ENCODE results near the gene UPK1A.
"Not testable (repeated sequence)": the region's sequence is repeated elsewhere in the genome, so short reads cannot be mapped to it uniquely, and the experiment has no call there.

The UPK1A gene

GRCh38 chr19:35719402-35720162 is 53.3 kb downstream of the UPK1A start:
- DNase-seq: no peak

- no peak for DNase-seq
These were observed 53.8 kb downstream of the UPK1A start for GRCh38 chr19:35720163-35720524.

GRCh38 chr19:35720648-35721047 is 54.3 kb downstream of the UPK1A start:
- no peak for DNase-seq

GRCh38 chr19:35721374-35721773 is 55.1 kb downstream of the UPK1A start:
- no peak for DNase-seq

GRCh38 chr19:35722461-35722860 is 56.1 kb downstream of the UPK1A start:
- DNase-seq: no peak

GRCh38 chr19:35722897-35723296 is 56.6 kb downstream of the UPK1A start:
- no peak for DNase-seq

GRCh38 chr19:35723671-35724070 is 57.4 kb downstream of the UPK1A start:
- DNase-seq: no peak

- not testable (repeated sequence) for DNase-seq
These were observed 57.8 kb downstream of the UPK1A start for GRCh38 chr19:35724132-35724531.

GRCh38 chr19:35724560-35724959 is 58.2 kb downstream of the UPK1A start:
- no peak for DNase-seq

GRCh38 chr19:35725216-35725861 is 59.0 kb downstream of the UPK1A start:
- no peak for DNase-seq

- no peak for DNase-seq
These were observed 61.0 kb downstream of the UPK1A start for GRCh38 chr19:35727053-35727955.

Measured in CD4-positive, alpha-beta T cell treated with Interleukin-17A for 4 hours (primary cell).